Measurements from ENCODE around the gene SFN. TPM values are rescaled to one million over a fixed set of nuclear protein-coding genes. Genes with fewer than 3 reads are reported as not detected.

SFN gene
- total RNA-seq, 1 donor from 2014 or later = not detected

- Mint-ChIP-seq H3K4me1 (ENCODE audit: low read depth) (peaks cover 21% of the 10 kb centered on the region), H3K36me3 (ENCODE audit: low read depth) (peaks cover 4% of the 10 kb centered on the region), H3K27ac (ENCODE audit: unreplicated experiment) (peak within 1 kb of the TSS; percentile 99), H3K9me3 (ENCODE audit: low read depth) (no peaks in the 10 kb centered on the region), H3K4me3 (ENCODE audit: unreplicated experiment) (peak within 1 kb of the TSS; percentile 90), H3K27me3 (ENCODE audit: low read depth) (no peaks in the 10 kb centered on the region)
- TF ChIP-seq, protein P1, sequence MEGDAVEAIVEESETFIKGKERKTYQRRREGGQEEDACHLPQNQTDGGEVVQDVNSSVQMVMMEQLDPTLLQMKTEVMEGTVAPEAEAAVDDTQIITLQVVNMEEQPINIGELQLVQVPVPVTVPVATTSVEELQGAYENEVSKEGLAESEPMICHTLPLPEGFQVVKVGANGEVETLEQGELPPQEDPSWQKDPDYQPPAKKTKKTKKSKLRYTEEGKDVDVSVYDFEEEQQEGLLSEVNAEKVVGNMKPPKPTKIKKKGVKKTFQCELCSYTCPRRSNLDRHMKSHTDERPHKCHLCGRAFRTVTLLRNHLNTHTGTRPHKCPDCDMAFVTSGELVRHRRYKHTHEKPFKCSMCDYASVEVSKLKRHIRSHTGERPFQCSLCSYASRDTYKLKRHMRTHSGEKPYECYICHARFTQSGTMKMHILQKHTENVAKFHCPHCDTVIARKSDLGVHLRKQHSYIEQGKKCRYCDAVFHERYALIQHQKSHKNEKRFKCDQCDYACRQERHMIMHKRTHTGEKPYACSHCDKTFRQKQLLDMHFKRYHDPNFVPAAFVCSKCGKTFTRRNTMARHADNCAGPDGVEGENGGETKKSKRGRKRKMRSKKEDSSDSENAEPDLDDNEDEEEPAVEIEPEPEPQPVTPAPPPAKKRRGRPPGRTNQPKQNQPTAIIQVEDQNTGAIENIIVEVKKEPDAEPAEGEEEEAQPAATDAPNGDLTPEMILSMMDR (IDR thresholded peaks at IDR 0.05) = no peak
- DNase-seq (ENCODE audit: low spot score) = no peak
These were observed 37.3 kb downstream of the SFN start, which contains the start of gene GPATCH3 for GRCh38 chr1:26900001-26900814. TSS of gene GPATCH3 (minus strand) at chr1:26900467. CDS start at chr1:26900442, 25 bp downstream.

GRCh38 chr1:26900815-26901511, 38.0 kb downstream of the SFN start:
- Mint-ChIP-seq H3K27ac (ENCODE audit: unreplicated experiment) (peak overlapping the region; percentile 99), H3K36me3 (ENCODE audit: low read depth) (peaks cover 4% of the 10 kb centered on the region), H3K9me3 (ENCODE audit: low read depth) (no peaks in the 10 kb centered on the region), H3K4me3 (ENCODE audit: unreplicated experiment) (peak overlapping the region; percentile 90), H3K4me1 (ENCODE audit: low read depth) (peaks cover 21% of the 10 kb centered on the region), H3K27me3 (ENCODE audit: low read depth) (no peaks in the 10 kb centered on the region)
- DNase-seq (ENCODE audit: low spot score) = no peak
- TF ChIP-seq, protein P1 (IDR thresholded peaks at IDR 0.05) = no peak

DNA sequence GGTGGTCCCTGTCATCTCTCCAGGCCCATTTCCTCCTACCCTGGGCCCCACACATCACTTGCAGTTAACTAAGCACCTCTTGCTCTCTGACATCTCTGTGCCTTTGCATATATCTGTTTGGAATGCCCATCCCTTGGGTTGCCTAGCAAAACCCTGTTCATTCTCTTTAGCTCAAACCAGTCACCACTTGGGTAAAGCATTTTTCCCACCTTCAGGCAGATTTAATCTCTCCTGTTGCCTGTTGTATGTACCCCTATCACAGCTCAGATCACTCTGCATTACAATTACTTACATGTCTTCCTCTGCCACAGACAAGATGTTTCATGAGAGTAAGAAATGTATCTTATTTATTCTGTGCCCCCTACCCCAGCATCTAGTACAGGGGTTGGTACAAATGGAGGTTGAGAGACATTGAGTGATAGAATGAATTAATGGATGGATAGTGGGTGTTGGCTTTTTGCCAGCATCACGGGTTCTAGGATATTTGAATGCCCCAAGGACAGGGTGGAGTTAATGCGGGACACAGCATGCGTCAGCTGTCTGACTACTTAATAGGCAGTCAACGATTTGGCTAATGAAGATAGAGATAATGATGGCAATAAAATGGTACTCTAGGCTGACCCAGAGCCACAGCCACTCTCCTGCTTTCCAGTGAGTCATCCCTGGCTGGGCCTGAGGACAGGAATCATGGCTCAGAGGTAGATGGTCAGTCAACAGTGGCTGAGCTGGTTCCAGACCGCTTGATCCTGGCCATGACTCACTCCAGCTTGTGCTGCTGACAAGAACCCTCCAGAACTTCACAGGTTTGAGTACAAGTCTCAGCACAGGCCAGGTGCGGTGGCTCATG, 44.3 kb downstream of the SFN start:
- DNase-seq (ENCODE audit: low spot score) = no peak
- Mint-ChIP-seq H3K4me1 (ENCODE audit: low read depth) (no peaks in the 10 kb centered on the region), H3K9me3 (ENCODE audit: low read depth) (no peaks in the 10 kb centered on the region), H3K4me3 (ENCODE audit: unreplicated experiment) (no peak overlapping the region), H3K27me3 (ENCODE audit: low read depth) (no peaks in the 10 kb centered on the region), H3K27ac (ENCODE audit: unreplicated experiment) (no peak overlapping the region), H3K36me3 (ENCODE audit: low read depth) (no peaks in the 10 kb centered on the region)
- TF ChIP-seq, protein P1 (IDR thresholded peaks at IDR 0.05) = no peak

DNA sequence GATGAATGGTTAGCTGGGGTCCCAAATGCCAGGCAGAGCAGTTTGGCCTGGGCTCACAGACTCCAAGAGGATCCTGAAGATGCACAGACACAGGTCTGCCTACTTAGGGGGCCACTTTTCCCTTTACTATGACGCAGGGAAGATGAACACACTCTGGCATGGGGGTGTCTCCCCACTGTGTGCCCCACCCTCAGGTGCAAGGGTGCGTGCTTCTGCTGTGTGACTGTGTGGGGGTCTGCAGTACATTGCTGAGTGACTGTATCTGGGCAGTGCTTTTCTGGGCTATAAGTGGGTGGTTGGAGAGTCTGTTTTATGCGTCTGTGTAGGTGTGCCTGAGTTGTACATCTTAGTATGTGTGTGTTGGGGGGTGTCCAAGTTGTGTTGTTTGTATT, 47.0 kb downstream of the SFN start:
- Mint-ChIP-seq H3K27ac (ENCODE audit: unreplicated experiment) (no peak overlapping the region), H3K4me3 (ENCODE audit: unreplicated experiment) (no peak overlapping the region), H3K27me3 (ENCODE audit: low read depth) (no peaks in the 10 kb centered on the region), H3K9me3 (ENCODE audit: low read depth) (no peaks in the 10 kb centered on the region), H3K4me1 (ENCODE audit: low read depth) (no peaks in the 10 kb centered on the region), H3K36me3 (ENCODE audit: low read depth) (no peaks in the 10 kb centered on the region)
- TF ChIP-seq, protein P1 (IDR thresholded peaks at IDR 0.05) = no peak
- DNase-seq (ENCODE audit: low spot score) = peak; percentile 13
